Measurements from ENCODE around the gene MTA3. TPM values are rescaled to one million over a fixed set of nuclear protein-coding genes. Genes with fewer than 3 reads are reported as not detected.

MTA3 gene
- total RNA-seq, 4 donors from 2014 or later: 6.6 to 21.6 (median 9.5) TPM

DNA sequence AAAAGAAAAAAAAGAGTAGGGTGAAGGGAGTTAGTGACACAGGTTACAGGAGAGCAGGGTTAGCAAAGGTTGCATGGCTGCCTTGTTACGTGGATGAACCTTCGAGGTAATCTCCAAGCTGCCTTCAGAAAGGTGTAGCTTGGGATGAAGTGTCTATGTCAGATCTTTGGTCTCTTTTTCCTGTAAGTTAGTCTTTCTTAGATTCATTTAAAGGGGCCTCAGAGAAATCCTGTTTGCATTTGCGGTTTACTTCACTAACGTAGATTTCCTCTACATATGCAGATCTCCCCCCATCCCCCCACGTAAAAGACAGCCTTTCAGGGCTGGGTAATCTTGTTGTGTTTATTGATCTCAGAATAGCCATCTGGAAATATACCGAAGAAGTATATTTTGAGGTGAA, 83.7 kb downstream of the MTA3 start:
- Histone ChIP-seq H3K4me1 (no peaks in the 10 kb centered on the region), H3K4me3 (no peak overlapping the region), H3K27me3 (no peaks in the 10 kb centered on the region), H3K9me3 (no peaks in the 10 kb centered on the region), H3K36me3 (peaks cover 0 to 6% of the 10 kb centered on the region in 2 donors), H3K27ac (no peak overlapping the region)
- ATAC-seq (no peak), DNase-seq (no peak)
- TF ChIP-seq CTCF (IDR thresholded peaks at IDR 0.05 in 4 of 5, conservative IDR thresholded peaks at IDR 0.05 in 1 of 5): no peak
- no peak for TF ChIP-seq POLR2A (IDR thresholded peaks at IDR 0.05)
- intact Hi-C loops (cut with DNase I; ENCODE audit: low total_unique reads) (no loop called here), in situ Hi-C loops (cut with MboI; ENCODE audit: low sequenced_read_pairs in 4 of 4) (no loop called here)

- in situ Hi-C loops (cut with MboI; ENCODE audit: low sequenced_read_pairs in 4 of 4): no loop called here
- Histone ChIP-seq H3K9me3 (no peaks in the 10 kb centered on the region), H3K36me3 (peaks cover 0 to 6% of the 10 kb centered on the region in 2 donors), H3K27ac (no peak overlapping the region), H3K4me3 (no peak overlapping the region), H3K27me3 (no peaks in the 10 kb centered on the region), H3K4me1 (no peaks in the 10 kb centered on the region)
- no peak for TF ChIP-seq CTCF (IDR thresholded peaks at IDR 0.05 in 4 of 5, conservative IDR thresholded peaks at IDR 0.05 in 1 of 5)
- no peak for TF ChIP-seq POLR2A (IDR thresholded peaks at IDR 0.05)
- intact Hi-C loops (cut with DNase I; ENCODE audit: low total_unique reads): no loop called here
- DNase-seq: no peak
- ATAC-seq: no peak
These were observed 84.6 kb downstream of the MTA3 start for GRCh38 chr2:42653039-42653438.

DNA sequence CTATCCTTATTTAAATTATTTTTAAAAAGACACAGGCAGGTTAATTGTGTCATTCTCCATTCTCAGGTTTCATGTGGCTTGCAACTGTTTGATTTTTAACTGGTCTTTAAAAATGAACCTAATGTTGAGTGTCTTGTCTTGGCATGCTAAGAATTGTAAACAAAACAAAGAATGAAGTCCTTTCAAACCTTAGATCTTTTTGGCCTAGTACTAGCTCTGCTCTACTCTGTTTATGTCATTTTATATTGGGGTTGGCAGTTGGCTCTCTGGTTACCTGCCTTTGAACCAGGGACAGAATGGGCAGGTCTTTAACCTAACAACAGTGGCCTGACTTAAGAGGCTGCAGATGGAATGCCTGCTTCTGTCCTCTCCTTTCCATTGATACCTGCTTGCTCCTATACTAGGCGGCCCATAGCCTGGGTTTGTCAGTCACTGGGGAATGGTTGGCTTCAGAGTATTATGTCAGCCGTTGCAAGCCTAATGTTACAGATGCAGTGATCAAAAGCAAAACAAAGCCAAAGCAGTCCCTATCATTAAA, 85.5 kb downstream of the MTA3 start:
- in situ Hi-C loops (cut with MboI; ENCODE audit: low sequenced_read_pairs in 4 of 4): no loop called here
- no peak for ATAC-seq

DNA sequence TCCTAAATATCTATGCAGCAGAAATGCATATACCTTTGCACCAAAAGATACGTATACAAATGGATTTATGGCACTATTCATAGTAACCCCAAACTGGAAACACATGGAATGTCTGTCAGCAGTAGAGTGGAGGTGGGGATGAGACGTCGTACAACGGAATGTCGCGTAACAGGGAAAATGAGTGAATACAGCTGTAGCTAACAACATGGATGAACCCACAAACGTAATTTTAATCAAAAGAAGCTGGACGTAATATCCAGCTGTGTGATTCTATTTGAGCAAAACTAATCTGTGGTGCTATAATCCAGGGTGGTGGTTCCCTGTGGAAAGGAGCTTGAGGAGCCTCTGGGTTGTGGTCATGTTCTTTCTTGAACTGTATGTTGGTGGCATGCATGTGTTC, 89.9 kb downstream of the MTA3 start:
- TF ChIP-seq POLR2A (IDR thresholded peaks at IDR 0.05): no peak
- TF ChIP-seq CTCF (IDR thresholded peaks at IDR 0.05 in 4 of 5, conservative IDR thresholded peaks at IDR 0.05 in 1 of 5): no peak
- Histone ChIP-seq H3K27me3 (no peaks in the 10 kb centered on the region), H3K36me3 (peaks cover 0 to 6% of the 10 kb centered on the region in 2 donors), H3K27ac (no peak overlapping the region), H3K9me3 (no peaks in the 10 kb centered on the region), H3K4me3 (no peak overlapping the region), H3K4me1 (no peaks in the 10 kb centered on the region)
- no peak for ATAC-seq
- intact Hi-C loops (cut with DNase I; ENCODE audit: low total_unique reads): no loop called here
- in situ Hi-C loops (cut with MboI; ENCODE audit: low sequenced_read_pairs in 4 of 4): no loop called here
- DNase-seq: no peak

More for the DNA sequence above, 85.5 kb downstream of the MTA3 start:
- H3K27me3 ChIP-seq: no peaks in the 10 kb centered on the region
- DNase-seq: no peak
- no peak for TF ChIP-seq CTCF (IDR thresholded peaks at IDR 0.05 in 4 of 5, conservative IDR thresholded peaks at IDR 0.05 in 1 of 5)
- TF ChIP-seq POLR2A (IDR thresholded peaks at IDR 0.05): no peak
- intact Hi-C loops (cut with DNase I; ENCODE audit: low total_unique reads): no loop called here
- no peaks in the 10 kb centered on the region for H3K9me3 ChIP-seq
- no peaks in the 10 kb centered on the region for H3K4me1 ChIP-seq
- no peak overlapping the region for H3K4me3 ChIP-seq
- peaks cover 0 to 6% of the 10 kb centered on the region in 2 donors for H3K36me3 ChIP-seq
- no peak overlapping the region for H3K27ac ChIP-seq

- Histone ChIP-seq H3K4me3 (no peak overlapping the region), H3K27me3 (no peaks in the 10 kb centered on the region), H3K9me3 (no peaks in the 10 kb centered on the region), H3K36me3 (peaks cover 0 to 6% of the 10 kb centered on the region in 2 donors), H3K4me1 (no peaks in the 10 kb centered on the region), H3K27ac (no peak overlapping the region)
- ATAC-seq (no peak), DNase-seq (no peak)
- TF ChIP-seq POLR2A (IDR thresholded peaks at IDR 0.05) (no peak), CTCF (IDR thresholded peaks at IDR 0.05 in 4 of 5, conservative IDR thresholded peaks at IDR 0.05 in 1 of 5) (no peak)
- in situ Hi-C loops (cut with MboI; ENCODE audit: low sequenced_read_pairs in 4 of 4): loop anchor here (5.0 to 10.0 kb wide), 4 partner anchors 142 to 162 kb away; no protein-coding TSS in a partner anchor
- intact Hi-C loops (cut with DNase I; ENCODE audit: low total_unique reads): no loop called here
These were observed 91.2 kb downstream of the MTA3 start for GRCh38 chr2:42659609-42660008.
